ENCODE measurements around the gene DCC. TPM values are rescaled to one million over a fixed set of nuclear protein-coding genes. Genes with fewer than 3 reads are reported as not detected.

DCC gene
- total RNA-seq, 4 donors from 2014 or later, result 0.27 to 2.5 TPM; not detected in 2

GRCh38 chr18:52822160-52822559, 482.2 kb downstream of the DCC start:
- Histone ChIP-seq H3K27ac (no peak overlapping the region), H3K36me3 (no peaks in the 10 kb centered on the region), H3K27me3 (no peaks in the 10 kb centered on the region), H3K4me3 (no peak overlapping the region), H3K4me1 (no peaks in the 10 kb centered on the region), H3K9me3 (no peaks in the 10 kb centered on the region)
- intact Hi-C loops (cut with DNase I; ENCODE audit: low total_unique reads) (no loop called here), in situ Hi-C loops (cut with MboI; ENCODE audit: low pct_ligation_motif_present in 1 of 4, low pct_unique_long_range_greater_than_20kb in 1 of 4, low sequenced_read_pairs in 3 of 4) (no loop called here)
- DNase-seq, result no peak
- TF ChIP-seq POLR2A (IDR thresholded peaks at IDR 0.05), result no peak
- WGBS, 2 donors (ENCODE audit: low coverage in 1 of 2), result 96% methylated on average over 1 of the region's 1 CpG; no CpG with 5 or more reads in 1 of the 2 donors

GRCh38 chr18:52824126-52824525, 484.1 kb downstream of the DCC start:
- no peaks in the 10 kb centered on the region for H3K9me3 ChIP-seq
- no peak overlapping the region for H3K4me3 ChIP-seq
- H3K27me3 ChIP-seq, result no peaks in the 10 kb centered on the region
- intact Hi-C loops (cut with DNase I; ENCODE audit: low total_unique reads) (no loop called here), in situ Hi-C loops (cut with MboI; ENCODE audit: low pct_ligation_motif_present in 1 of 4, low pct_unique_long_range_greater_than_20kb in 1 of 4, low sequenced_read_pairs in 3 of 4) (no loop called here)
- TF ChIP-seq CTCF (IDR thresholded peaks at IDR 0.05) (no peak), EP300 (IDR thresholded peaks at IDR 0.05; ENCODE audit: low read depth) (no peak), POLR2AphosphoS5 (IDR thresholded peaks at IDR 0.05) (no peak), POLR2A (IDR thresholded peaks at IDR 0.05) (no peak)
- no peaks in the 10 kb centered on the region for H3K4me1 ChIP-seq
- 60 to 63% methylated on average over 3 of the region's 3 CpGs for WGBS, 2 donors (ENCODE audit: low coverage in 1 of 2)
- peak overlapping the region in 2 of 4 donors; percentile 16 to 23 for H3K27ac ChIP-seq
- DNase-seq, result no peak
- H3K36me3 ChIP-seq, result no peaks in the 10 kb centered on the region

- DNase-seq, result no peak
- in situ Hi-C loops (cut with MboI; ENCODE audit: low pct_ligation_motif_present in 1 of 4, low pct_unique_long_range_greater_than_20kb in 1 of 4, low sequenced_read_pairs in 3 of 4) (no loop called here), intact Hi-C loops (cut with DNase I; ENCODE audit: low total_unique reads) (no loop called here)
- Histone ChIP-seq H3K36me3 (no peaks in the 10 kb centered on the region), H3K4me3 (no peak overlapping the region), H3K27ac (no peak overlapping the region), H3K4me1 (no peaks in the 10 kb centered on the region), H3K9me3 (no peaks in the 10 kb centered on the region), H3K27me3 (no peaks in the 10 kb centered on the region)
- no peak for TF ChIP-seq CTCF (IDR thresholded peaks at IDR 0.05)
- TF ChIP-seq EP300 (IDR thresholded peaks at IDR 0.05; ENCODE audit: low read depth), result no peak
- no peak for TF ChIP-seq POLR2A (IDR thresholded peaks at IDR 0.05)
- no peak for TF ChIP-seq POLR2AphosphoS5 (IDR thresholded peaks at IDR 0.05)
- WGBS, 2 donors (ENCODE audit: low coverage in 1 of 2), result 75 to 83% methylated on average over 2 to 3 of the region's 3 CpGs
These were observed 487.0 kb downstream of the DCC start for GRCh38 chr18:52826994-52827393.

- no peaks in the 10 kb centered on the region for H3K27me3 ChIP-seq
- in situ Hi-C loops (cut with MboI; ENCODE audit: low pct_ligation_motif_present in 1 of 4, low pct_unique_long_range_greater_than_20kb in 1 of 4, low sequenced_read_pairs in 3 of 4), result no loop called here
These were observed 489.3 kb downstream of the DCC start for GRCh38 chr18:52829320-52829719.

More at GRCh38 chr18:52829320-52829719, 489.3 kb downstream of the DCC start:
- Histone ChIP-seq H3K27ac (no peak overlapping the region), H3K9me3 (no peaks in the 10 kb centered on the region), H3K4me3 (no peak overlapping the region), H3K36me3 (no peaks in the 10 kb centered on the region), H3K4me1 (no peaks in the 10 kb centered on the region)
- TF ChIP-seq POLR2A (IDR thresholded peaks at IDR 0.05) (no peak), CTCF (IDR thresholded peaks at IDR 0.05) (no peak), EP300 (IDR thresholded peaks at IDR 0.05; ENCODE audit: low read depth) (no peak), POLR2AphosphoS5 (IDR thresholded peaks at IDR 0.05) (no peak)
- DNase-seq, result no peak
- intact Hi-C loops (cut with DNase I; ENCODE audit: low total_unique reads), result no loop called here

All from transverse colon (tissue), 4 donors.